ENCODE results near the gene CTNND2. TPM values are rescaled to one million over a fixed set of nuclear protein-coding genes. Genes with fewer than 3 reads are reported as not detected.

CTNND2 gene
- total RNA-seq, 2 donors from 2014 or later = not detected

DNA sequence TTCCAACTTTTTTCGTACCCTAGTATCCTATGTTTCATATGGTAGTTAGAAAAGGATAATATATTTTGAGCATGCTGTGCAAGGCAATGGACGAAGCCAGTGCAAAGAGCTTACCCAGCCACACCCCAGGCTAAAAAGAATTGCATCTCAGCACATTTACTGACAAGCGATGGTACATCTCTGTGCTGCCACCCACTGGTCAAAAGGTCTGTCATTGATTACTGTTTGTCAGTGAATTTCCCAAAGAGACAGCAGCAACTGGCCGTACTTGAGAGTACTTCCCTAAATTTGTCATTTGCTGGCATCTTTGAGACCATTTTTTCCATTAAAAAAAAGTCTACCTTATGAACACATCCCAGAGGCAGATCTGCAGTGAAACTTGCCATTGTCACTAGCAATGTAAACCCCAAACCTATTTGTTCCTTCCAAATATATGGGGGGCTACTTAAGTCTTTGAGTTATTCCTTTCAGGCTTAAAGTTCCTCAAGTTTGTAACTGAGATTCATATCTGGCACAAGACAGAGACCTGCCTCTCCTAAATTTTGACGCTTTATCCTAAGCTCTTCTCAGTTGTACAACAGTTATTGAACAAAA, 184.3 kb downstream of the CTNND2 start:
- Mint-ChIP-seq H3K4me1 (ENCODE audit: low read depth in 2 of 2) (peaks cover 0 to 3% of the 10 kb centered on the region in 2 donors), H3K4me3 (no peak overlapping the region), H3K9me3 (no peaks in the 10 kb centered on the region), H3K27me3 (no peaks in the 10 kb centered on the region), H3K27ac (no peak overlapping the region), H3K36me3 (no peaks in the 10 kb centered on the region)
- ATAC-seq (no peak), DNase-seq (ENCODE audit: low spot score) (no peak)

DNA sequence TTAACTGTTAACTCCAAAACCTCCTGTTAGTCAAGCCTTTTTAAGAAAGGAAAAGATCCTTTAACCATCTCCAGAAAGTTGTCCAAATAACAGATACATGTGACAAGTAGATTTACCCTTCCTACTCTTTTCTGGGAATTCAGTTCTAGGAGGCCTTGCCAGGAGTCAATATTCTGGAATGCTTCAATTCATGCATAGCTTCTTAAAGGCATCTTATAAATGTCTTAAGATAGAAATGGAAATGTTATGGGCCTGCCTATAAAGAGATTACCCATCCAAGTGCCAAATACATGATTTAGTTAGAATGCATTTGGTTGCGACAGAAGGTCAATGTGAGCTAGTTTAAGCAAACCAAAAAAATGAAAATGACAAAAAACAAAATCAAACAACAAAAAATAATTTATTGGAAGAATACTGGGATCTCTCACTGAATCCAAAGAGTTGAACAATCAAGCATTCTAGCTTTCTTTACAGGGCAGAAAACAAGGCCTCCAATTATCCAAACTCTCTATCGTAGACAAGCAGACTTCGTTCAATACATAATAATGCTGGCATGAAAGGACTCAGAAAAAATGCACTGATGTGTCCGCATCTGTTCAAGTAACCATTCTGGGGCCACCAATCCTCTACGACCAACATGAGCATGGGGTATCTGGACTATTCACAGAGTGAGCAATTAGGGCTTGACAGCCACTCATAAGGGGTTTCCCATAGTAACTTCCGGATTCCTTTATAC, 188.6 kb downstream of the CTNND2 start:
- no peaks in the 10 kb centered on the region for H3K9me3 Mint-ChIP-seq
- DNase-seq (ENCODE audit: low spot score) (no peak), ATAC-seq (no peak)
- H3K36me3 Mint-ChIP-seq = no peaks in the 10 kb centered on the region
- no peak overlapping the region for H3K27ac Mint-ChIP-seq
- H3K4me3 Mint-ChIP-seq = no peak overlapping the region
- no peaks in the 10 kb centered on the region for H3K27me3 Mint-ChIP-seq
- H3K4me1 Mint-ChIP-seq (ENCODE audit: low read depth in 2 of 2) = no peaks in the 10 kb centered on the region

DNA sequence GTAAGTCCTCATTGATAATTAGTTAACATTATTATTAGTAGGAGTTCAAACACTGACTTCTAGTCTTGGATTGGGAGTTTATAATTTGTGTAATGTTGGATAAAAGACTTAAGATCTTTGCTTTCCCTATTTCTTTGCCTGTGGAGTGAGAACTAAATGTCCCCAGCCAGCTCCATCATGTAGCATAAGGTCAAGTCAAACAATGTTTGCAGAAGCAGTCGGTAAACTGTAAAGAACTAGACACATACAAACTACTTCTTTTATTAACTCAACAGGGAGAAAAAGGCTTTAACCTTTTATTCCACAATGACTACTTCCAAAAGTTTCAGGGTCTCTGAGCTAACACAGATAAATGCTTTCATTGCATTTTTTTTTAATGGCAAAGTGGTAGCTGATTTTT, 192.3 kb downstream of the CTNND2 start:
- no peak for DNase-seq (ENCODE audit: low spot score)
- H3K4me3 Mint-ChIP-seq = no peak overlapping the region

DNA sequence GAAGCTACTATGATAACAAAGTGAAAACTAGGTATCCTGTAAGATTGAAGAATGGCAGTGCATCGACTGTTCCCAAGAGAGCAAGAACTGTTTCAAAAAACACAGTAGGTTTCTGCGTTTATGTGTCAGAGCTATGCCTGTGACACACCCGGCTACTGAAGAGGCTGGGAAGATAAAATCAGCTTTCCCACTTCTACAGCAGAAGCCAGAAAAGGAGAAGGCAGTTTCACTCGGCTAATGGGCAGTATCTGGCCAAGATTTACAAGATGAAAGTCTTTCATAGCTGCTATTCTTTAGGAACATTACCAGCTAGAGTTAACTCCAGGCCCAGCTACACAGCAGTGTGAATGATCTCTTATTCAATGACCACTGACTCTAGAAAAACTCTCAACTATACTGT, 195.2 kb downstream of the CTNND2 start:
- Mint-ChIP-seq H3K27me3 (no peaks in the 10 kb centered on the region), H3K27ac (no peak overlapping the region), H3K9me3 (no peaks in the 10 kb centered on the region), H3K4me3 (no peak overlapping the region), H3K4me1 (ENCODE audit: low read depth in 2 of 2) (no peaks in the 10 kb centered on the region), H3K36me3 (no peaks in the 10 kb centered on the region)
- ATAC-seq = no peak
- DNase-seq (ENCODE audit: low spot score) = no peak

More for the DNA sequence above, 192.3 kb downstream of the CTNND2 start:
- no peak for ATAC-seq
- H3K27me3 Mint-ChIP-seq = no peaks in the 10 kb centered on the region
- H3K9me3 Mint-ChIP-seq = no peaks in the 10 kb centered on the region
- no peaks in the 10 kb centered on the region for H3K4me1 Mint-ChIP-seq (ENCODE audit: low read depth in 2 of 2)
- no peak overlapping the region for H3K27ac Mint-ChIP-seq
- H3K36me3 Mint-ChIP-seq = no peaks in the 10 kb centered on the region

DNA sequence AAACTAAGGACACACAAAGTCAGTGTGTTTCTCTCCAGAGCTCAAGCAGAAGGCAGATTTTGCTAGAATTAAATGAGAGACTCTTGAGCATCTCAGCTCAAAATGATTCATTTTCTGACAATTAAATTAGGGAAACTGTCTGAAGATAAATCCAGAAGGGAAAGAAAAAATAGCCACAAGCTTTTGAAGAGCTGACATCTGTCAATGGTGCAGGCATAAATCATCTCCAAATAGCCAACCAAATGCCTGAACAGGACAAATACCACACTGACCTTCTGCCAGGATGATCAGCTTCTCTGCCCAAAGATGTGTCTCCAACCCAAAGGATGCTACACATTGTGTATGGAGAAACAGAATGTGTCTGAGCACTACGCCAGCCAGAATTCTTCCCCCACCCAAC, 199.3 kb downstream of the CTNND2 start:
- Mint-ChIP-seq H3K27me3 (peaks cover 0 to 4% of the 10 kb centered on the region in 2 donors), H3K4me3 (no peak overlapping the region), H3K27ac (no peak overlapping the region), H3K4me1 (ENCODE audit: low read depth in 2 of 2) (no peaks in the 10 kb centered on the region), H3K9me3 (no peaks in the 10 kb centered on the region), H3K36me3 (no peaks in the 10 kb centered on the region)
- no peak for DNase-seq (ENCODE audit: low spot score)
- ATAC-seq = no peak

DNA sequence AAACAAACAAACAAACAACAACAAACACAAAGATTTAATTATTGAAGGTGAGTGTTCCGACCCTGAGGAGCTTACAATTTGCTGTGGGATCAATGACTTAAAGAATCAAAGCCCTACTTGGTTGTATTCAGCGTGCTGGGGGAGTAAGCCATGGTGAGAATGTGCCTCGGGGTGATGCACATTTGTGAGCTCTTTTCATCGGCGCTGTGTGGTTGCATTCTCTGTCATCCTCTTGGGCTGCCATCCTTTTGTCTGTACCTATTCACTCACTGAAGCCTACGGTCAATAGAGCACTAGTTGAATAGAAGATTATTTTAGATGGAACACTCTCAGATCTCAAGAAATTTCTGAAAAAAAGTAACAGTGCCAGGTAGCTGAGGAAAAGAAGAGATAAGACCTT, 203.9 kb downstream of the CTNND2 start:
- Mint-ChIP-seq H3K27ac (no peak overlapping the region), H3K27me3 (peaks cover 0 to 8% of the 10 kb centered on the region in 2 donors), H3K9me3 (no peaks in the 10 kb centered on the region), H3K4me3 (no peak overlapping the region), H3K36me3 (no peaks in the 10 kb centered on the region), H3K4me1 (ENCODE audit: low read depth in 2 of 2) (no peaks in the 10 kb centered on the region)
- ATAC-seq = no peak
- no peak for DNase-seq (ENCODE audit: low spot score)

DNA sequence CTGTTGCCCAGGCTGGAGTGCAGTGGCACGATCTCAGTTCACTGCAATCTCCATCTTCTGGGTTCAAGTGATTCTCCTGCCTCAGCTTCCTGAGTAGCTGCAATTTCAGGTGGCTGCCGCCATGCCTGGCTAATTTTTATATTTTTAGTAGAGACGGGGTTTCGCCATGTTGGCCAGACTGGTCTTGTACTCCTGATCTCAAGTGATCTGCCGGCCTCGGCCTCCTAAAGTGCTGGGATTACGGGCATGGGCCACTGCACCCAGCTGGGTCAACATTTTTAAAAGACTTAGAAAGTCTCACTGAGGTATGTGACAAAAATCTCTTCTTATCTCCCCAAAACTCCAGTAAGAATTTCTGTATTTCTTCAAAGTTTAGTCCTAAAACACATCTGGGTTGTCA, 211.6 kb downstream of the CTNND2 start:
- peaks cover 0 to 2% of the 10 kb centered on the region in 2 donors for H3K27me3 Mint-ChIP-seq
- no peak for ATAC-seq
- no peak overlapping the region for H3K27ac Mint-ChIP-seq
- no peaks in the 10 kb centered on the region for H3K36me3 Mint-ChIP-seq
- H3K9me3 Mint-ChIP-seq = no peaks in the 10 kb centered on the region
- DNase-seq (ENCODE audit: low spot score) = no peak
- H3K4me1 Mint-ChIP-seq (ENCODE audit: low read depth in 2 of 2) = no peaks in the 10 kb centered on the region
- no peak overlapping the region for H3K4me3 Mint-ChIP-seq

DNA sequence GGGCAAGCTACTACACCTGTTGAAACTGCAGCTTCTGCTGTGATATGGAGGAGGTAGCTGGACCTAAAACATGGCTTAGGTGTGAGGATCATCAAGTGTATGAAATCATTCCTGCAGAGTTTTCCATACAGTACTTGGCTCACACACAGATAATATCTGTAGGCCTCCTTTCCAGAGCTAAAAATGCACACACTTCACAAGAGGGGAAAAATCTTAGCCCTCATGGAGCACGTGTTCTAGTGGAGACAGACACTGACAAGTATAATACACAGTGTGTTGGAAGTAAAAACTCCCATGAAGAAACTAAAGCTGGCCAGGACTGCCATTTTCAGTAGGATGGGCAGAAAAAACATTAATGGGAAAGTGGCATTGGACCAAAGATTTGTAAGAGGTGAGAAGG, 216.7 kb downstream of the CTNND2 start:
- Mint-ChIP-seq H3K27me3 (no peaks in the 10 kb centered on the region), H3K36me3 (no peaks in the 10 kb centered on the region), H3K27ac (no peak overlapping the region), H3K4me1 (ENCODE audit: low read depth in 2 of 2) (peaks cover 0 to 2% of the 10 kb centered on the region in 2 donors), H3K4me3 (no peak overlapping the region), H3K9me3 (no peaks in the 10 kb centered on the region)
- no peak for ATAC-seq
- DNase-seq (ENCODE audit: low spot score) = no peak

DNA sequence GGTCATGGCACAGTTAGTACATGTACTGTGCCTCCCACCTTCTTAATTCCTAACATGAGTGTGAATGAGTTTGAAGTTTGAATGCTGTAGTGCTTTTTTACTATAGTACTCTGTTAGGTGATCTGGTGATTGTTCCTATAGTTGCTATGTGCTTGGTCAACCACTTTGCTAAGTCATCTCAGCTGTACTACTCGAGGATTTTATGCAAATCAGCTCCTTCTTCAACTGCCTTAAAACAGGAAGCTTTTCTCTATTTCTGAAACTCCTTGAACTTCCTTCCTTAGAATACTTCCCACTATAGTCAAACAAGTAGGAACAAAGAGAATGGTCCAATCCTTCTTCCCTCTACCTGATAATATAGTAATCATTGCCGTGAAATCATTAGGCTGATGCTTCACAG, 219.6 kb downstream of the CTNND2 start:
- no peak overlapping the region for H3K4me3 Mint-ChIP-seq
- H3K4me1 Mint-ChIP-seq (ENCODE audit: low read depth in 2 of 2) = peaks cover 0 to 2% of the 10 kb centered on the region in 2 donors
- no peak for ATAC-seq
- DNase-seq (ENCODE audit: low spot score) = no peak
- H3K27me3 Mint-ChIP-seq = peaks cover 0 to 3% of the 10 kb centered on the region in 2 donors
- no peaks in the 10 kb centered on the region for H3K9me3 Mint-ChIP-seq
- no peaks in the 10 kb centered on the region for H3K36me3 Mint-ChIP-seq
- no peak overlapping the region for H3K27ac Mint-ChIP-seq

DNA sequence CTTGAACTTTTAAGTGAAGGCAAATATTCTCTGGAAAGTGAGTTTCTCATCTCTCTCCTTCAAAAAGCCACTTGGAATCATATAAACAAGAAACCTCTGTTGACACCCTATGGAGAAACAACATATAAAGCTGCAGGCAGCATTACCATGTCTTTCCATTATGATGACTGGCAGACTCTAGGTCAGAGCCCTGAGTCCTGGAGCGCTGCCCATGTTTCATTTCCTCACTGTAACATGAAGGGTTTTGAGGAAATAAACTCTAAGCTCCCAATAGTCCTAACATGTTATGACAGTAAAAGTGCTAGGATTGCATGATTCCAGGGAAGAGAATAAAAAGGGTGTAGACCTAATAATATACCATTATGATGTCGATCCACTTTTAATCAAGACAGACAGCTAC, 220.6 kb downstream of the CTNND2 start:
- peaks cover 0 to 2% of the 10 kb centered on the region in 2 donors for H3K4me1 Mint-ChIP-seq (ENCODE audit: low read depth in 2 of 2)
- H3K4me3 Mint-ChIP-seq = no peak overlapping the region
- H3K27me3 Mint-ChIP-seq = peaks cover 0 to 3% of the 10 kb centered on the region in 2 donors
- ATAC-seq = no peak
- H3K9me3 Mint-ChIP-seq = no peaks in the 10 kb centered on the region
- DNase-seq (ENCODE audit: low spot score) = no peak
- H3K27ac Mint-ChIP-seq = no peak overlapping the region
- no peaks in the 10 kb centered on the region for H3K36me3 Mint-ChIP-seq

DNA sequence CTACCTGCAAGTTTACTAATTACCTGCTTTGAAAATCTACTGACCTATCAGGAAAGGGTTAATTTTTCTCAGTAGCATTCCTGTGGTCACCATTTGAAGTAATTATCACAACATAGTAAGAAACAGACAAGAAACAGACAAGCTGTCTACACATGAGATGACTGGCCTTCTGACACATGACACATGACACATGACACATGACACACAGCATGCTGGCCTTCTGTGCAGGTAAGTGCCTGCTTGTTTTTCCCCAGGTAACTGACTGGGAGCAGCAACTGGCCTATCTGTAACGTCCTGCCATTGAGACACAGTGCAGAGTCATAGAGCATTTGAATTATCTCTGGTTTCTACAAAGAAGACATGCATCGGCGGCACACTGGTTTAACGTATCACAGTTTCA, 222.4 kb downstream of the CTNND2 start:
- Mint-ChIP-seq H3K9me3 (peaks cover 2% of the 10 kb centered on the region), H3K36me3 (no peaks in the 10 kb centered on the region), H3K4me3 (no peak overlapping the region), H3K27me3 (peaks cover 0 to 3% of the 10 kb centered on the region in 2 donors), H3K4me1 (ENCODE audit: low read depth in 2 of 2) (peaks cover 0 to 4% of the 10 kb centered on the region in 2 donors), H3K27ac (no peak overlapping the region)
- ATAC-seq (no peak), DNase-seq (ENCODE audit: low spot score) (no peak)

DNA sequence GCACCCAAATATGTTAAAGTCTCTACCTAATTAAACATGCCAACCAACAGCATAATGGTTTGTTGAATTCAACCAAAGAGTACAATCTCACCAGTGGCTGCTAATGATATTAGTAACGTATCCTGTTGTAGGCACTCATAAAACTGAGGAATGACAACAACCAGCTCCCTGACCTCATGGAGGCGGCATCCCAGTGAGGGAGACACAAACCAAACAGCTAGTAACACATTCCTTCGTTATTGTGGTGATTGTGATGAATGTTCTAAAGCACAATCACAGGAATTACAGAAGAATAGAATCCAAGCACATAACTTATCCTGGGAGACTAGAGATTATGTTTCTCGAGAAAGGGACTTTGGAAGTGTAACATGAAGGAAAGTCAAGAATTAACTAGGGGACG, 224.6 kb downstream of the CTNND2 start:
- no peak overlapping the region for H3K4me3 Mint-ChIP-seq
- peaks cover 0 to 3% of the 10 kb centered on the region in 2 donors for H3K27me3 Mint-ChIP-seq
- DNase-seq (ENCODE audit: low spot score) = no peak
- peaks cover 2% of the 10 kb centered on the region for H3K9me3 Mint-ChIP-seq
- H3K36me3 Mint-ChIP-seq = no peaks in the 10 kb centered on the region
- no peak for ATAC-seq
- peaks cover 0 to 5% of the 10 kb centered on the region in 2 donors for H3K4me1 Mint-ChIP-seq (ENCODE audit: low read depth in 2 of 2)
- no peak overlapping the region for H3K27ac Mint-ChIP-seq

DNA sequence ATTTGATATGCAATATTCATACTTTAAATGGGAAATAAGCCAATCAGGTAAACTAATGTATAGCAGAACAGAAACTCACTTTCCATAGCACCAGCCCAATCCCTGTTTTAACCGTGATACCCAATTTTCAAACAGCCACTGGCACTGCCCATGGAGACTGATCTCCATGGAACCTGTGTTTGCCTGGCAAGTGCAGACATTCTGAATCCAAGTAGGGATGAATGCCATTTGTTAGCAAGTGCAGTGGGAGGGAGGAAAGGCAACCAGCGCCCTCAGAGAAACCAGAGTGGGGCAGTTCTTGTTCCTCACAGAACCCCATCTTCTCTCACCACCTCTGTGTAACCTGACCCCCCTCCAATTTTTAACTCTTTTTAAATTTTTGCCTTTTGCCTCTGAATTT, 229.1 kb downstream of the CTNND2 start:
- Mint-ChIP-seq H3K4me1 (ENCODE audit: low read depth in 2 of 2) (peaks cover 0 to 14% of the 10 kb centered on the region in 2 donors), H3K27ac (no peak overlapping the region), H3K4me3 (no peak overlapping the region), H3K9me3 (peaks cover 13% of the 10 kb centered on the region), H3K36me3 (peaks cover 11% of the 10 kb centered on the region), H3K27me3 (peaks cover 0 to 3% of the 10 kb centered on the region in 2 donors)
- DNase-seq (ENCODE audit: low spot score) (no peak), ATAC-seq (no peak)

DNA sequence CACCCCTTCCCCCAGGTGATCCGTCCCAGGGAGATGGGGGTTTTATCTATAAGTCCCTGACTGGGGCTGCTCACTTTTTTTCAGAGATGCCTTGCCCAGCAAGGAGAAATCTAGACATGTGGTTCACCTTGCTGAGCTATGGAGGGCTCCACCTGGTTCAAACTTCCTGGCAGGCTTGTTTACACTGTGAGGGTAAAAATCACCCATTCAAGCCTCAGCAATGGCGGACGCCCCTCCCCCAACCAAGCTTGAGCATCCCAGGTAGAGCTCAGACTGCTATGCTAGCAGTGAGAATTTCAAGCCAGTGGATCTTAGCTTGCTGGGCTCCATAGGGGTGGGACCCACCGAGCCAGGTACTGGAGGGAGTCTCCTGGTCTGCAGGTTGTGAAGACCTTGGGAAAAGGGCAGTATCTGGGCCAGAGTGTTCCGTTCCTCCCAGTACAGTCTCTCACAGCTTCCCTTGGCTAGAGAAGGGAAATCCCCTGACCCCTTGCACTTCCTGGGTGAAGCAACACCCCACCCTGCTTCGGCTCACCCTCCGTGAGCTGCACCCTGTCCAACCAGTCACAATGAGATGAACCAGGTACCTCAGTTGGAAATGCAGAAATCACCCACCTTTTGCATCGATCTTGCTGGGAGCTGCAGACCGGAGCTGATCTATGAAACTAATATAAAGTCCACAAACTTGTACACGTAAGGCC, 231.7 kb downstream of the CTNND2 start:
- H3K4me1 Mint-ChIP-seq (ENCODE audit: low read depth in 2 of 2) = peaks cover 0 to 14% of the 10 kb centered on the region in 2 donors
- peaks cover 20% of the 10 kb centered on the region for H3K9me3 Mint-ChIP-seq
- DNase-seq (ENCODE audit: low spot score) (peak; percentile 69), ATAC-seq (peak; percentile 33 to 68)
- peak overlapping the region; percentile 55 for H3K4me3 Mint-ChIP-seq
- H3K27me3 Mint-ChIP-seq = no peaks in the 10 kb centered on the region
- H3K36me3 Mint-ChIP-seq = peaks cover 24% of the 10 kb centered on the region
- H3K27ac Mint-ChIP-seq = peak overlapping the region in 1 of 2 donors; percentile 61

Measured in natural killer cell treated with Interleukin-12 subunit alpha and Interleukin-12 subunit beta and Interleukin-15 and Interleukin-18, amount 100 ng/mL, for 72 hours (primary cell).